Endodermal cell (in vitro differentiated cells): ENCODE measurements around the gene LRRC37A3. TPM values are rescaled to one million over a fixed set of nuclear protein-coding genes. Genes with fewer than 3 reads are reported as not detected.
A peak's percentile ranks its signal among the peaks of the same experiment; 100 is the strongest.
"Not testable (repeated sequence)": the region's sequence is repeated elsewhere in the genome, so short reads cannot be mapped to it uniquely, and the experiment has no call there.

Experiments used
- DNase-seq: peaks from one replicate; pipeline ENCODE4 v3.0.0-alpha.2; 2017
- H3K27ac ChIP-seq: 2 replicates; pipeline ENCODE4 v1.5.1; 2013; ENCODE audit warnings: mild to moderate bottlenecking, low read depth, low read length, moderate library complexity
- H3K27me3 ChIP-seq: 2 replicates; pipeline ENCODE4 v1.6.1; 2013; ENCODE audit warnings: mild to moderate bottlenecking, low read length, moderate library complexity; ENCODE audit not compliant: insufficient read depth, control insufficient read depth, poor library complexity, severe bottlenecking
- H3K36me3 ChIP-seq: 2 replicates; pipeline ENCODE4 v1.7.0; 2013; ENCODE audit warnings: mild to moderate bottlenecking, low read length, moderate library complexity; ENCODE audit not compliant: control insufficient read depth, insufficient read depth
- H3K4me1 ChIP-seq: one replicate; pipeline ENCODE4 v1.7.0; 2013; ENCODE audit warnings: low read length; ENCODE audit not compliant: control insufficient read depth, insufficient read depth
- H3K4me3 ChIP-seq: 2 replicates; pipeline ENCODE4 v1.5.1; 2013; ENCODE audit warnings: mild to moderate bottlenecking, low read length, moderate library complexity
- H3K9ac ChIP-seq: 2 replicates; pipeline ENCODE4 v1.6.1; 2013; ENCODE audit warnings: mild to moderate bottlenecking, low read length, moderate library complexity; ENCODE audit not compliant: poor library complexity, severe bottlenecking; ENCODE audit errors: extremely low read depth
- H3K9me3 ChIP-seq: 2 replicates; pipeline ENCODE4 v1.6.1; 2013; ENCODE audit warnings: mild to moderate bottlenecking, low read length, moderate library complexity; ENCODE audit not compliant: control insufficient read depth
- H3K27ac Mint-ChIP-seq: 2 replicates; pipeline ENCODE4 v1.8.0; 2020; ENCODE audit warnings: mixed read lengths
- H3K27me3 Mint-ChIP-seq: 2 replicates; pipeline ENCODE4 v1.8.0; 2021; ENCODE audit warnings: mild to moderate bottlenecking, mixed read lengths; ENCODE audit not compliant: insufficient read depth
- H3K36me3 Mint-ChIP-seq: 2 replicates; pipeline ENCODE4 v1.8.0; 2020; ENCODE audit warnings: low read depth, mixed read lengths
- H3K4me1 Mint-ChIP-seq: 2 replicates; pipeline ENCODE4 v1.8.0; 2020; ENCODE audit warnings: mixed read lengths
- H3K4me3 Mint-ChIP-seq: 2 replicates; pipeline ENCODE4 v1.8.0; 2020; ENCODE audit warnings: mild to moderate bottlenecking, moderate library complexity, mixed read lengths
- H3K9me3 Mint-ChIP-seq: 2 replicates; pipeline ENCODE4 v1.8.0; 2020; ENCODE audit warnings: mild to moderate bottlenecking, mixed read lengths
- WGBS, 2 experiments: methylation state at CpG; one replicate each; pipeline versions ENCODE4 v1.1.5 to v1.1.7; 2013; ENCODE audit warnings: missing lambda C conversion rate in 2 of 2, mixed read lengths in 1 of 2; ENCODE audit not compliant: insufficient coverage in 1 of 2, insufficient read length in 1 of 2; 5-methylcytosine and 5-hydroxymethylcytosine counted together
- total RNA-seq, 2 donors: library from RNA; stranded (reverse); fragmentation: NEBNext Ultra II Directional in 1 of 2; extraction: Animal tissue kit (Norgen Biotek cat#: 25700) in 1 of 2; gene quantifications; 2 replicates in 1 of 2; 3 replicates in 1 of 2; pipeline ENCODE4 v1.2.1, GENCODE V29; 2021
- TF ChIP-seq, protein P1 (sequence below): fragments of 200-600 bp; sonication (generic); conservative IDR thresholded peaks from 2 replicates; pipeline ENCODE4 v1.5.0; 2021; ENCODE audit warnings: antibody characterized with exemption, mild to moderate bottlenecking

The LRRC37A3 gene
- total RNA-seq, 2 donors from 2014 or later = 18.1 to 25.3 TPM

DNA sequence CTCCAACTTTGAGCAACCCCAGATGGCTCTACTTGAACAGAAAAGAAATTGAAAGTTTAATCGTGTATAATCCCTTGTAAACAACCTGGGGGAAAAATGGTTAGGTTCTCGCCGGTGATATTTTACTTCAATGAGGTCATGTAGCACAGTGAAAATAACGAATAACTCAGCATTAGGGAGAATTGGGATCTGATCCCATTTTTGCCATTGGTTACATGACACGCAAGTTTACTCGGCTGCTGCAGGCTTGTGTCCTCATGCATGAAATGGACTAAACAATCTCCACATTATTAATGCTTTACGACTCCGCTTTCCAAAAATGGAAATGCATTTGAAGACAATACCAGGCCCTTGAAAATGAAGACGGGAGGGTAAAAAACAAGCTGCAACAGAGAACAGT, 45.5 kb upstream of the LRRC37A3 start:
- Mint-ChIP-seq H3K9me3 (no peaks in the 10 kb centered on the region), H3K4me3 (no peak overlapping the region), H3K27me3 (peaks cover 26% of the 10 kb centered on the region), H3K36me3 (no peaks in the 10 kb centered on the region), H3K4me1 (peaks cover 3% of the 10 kb centered on the region), H3K27ac (no peak overlapping the region)
- Histone ChIP-seq H3K9me3 (no peaks in the 10 kb centered on the region), H3K9ac (no peak overlapping the region), H3K27ac (no peak overlapping the region), H3K4me1 (no peaks in the 10 kb centered on the region), H3K36me3 (no peaks in the 10 kb centered on the region), H3K4me3 (no peak overlapping the region), H3K27me3 (no peaks in the 10 kb centered on the region)
- TF ChIP-seq, protein P1, sequence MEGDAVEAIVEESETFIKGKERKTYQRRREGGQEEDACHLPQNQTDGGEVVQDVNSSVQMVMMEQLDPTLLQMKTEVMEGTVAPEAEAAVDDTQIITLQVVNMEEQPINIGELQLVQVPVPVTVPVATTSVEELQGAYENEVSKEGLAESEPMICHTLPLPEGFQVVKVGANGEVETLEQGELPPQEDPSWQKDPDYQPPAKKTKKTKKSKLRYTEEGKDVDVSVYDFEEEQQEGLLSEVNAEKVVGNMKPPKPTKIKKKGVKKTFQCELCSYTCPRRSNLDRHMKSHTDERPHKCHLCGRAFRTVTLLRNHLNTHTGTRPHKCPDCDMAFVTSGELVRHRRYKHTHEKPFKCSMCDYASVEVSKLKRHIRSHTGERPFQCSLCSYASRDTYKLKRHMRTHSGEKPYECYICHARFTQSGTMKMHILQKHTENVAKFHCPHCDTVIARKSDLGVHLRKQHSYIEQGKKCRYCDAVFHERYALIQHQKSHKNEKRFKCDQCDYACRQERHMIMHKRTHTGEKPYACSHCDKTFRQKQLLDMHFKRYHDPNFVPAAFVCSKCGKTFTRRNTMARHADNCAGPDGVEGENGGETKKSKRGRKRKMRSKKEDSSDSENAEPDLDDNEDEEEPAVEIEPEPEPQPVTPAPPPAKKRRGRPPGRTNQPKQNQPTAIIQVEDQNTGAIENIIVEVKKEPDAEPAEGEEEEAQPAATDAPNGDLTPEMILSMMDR = no peak
- DNase-seq = no peak
- WGBS, 2 experiments = 94 to 97% methylated on average over 6 to 8 of the region's 9 CpGs

DNA sequence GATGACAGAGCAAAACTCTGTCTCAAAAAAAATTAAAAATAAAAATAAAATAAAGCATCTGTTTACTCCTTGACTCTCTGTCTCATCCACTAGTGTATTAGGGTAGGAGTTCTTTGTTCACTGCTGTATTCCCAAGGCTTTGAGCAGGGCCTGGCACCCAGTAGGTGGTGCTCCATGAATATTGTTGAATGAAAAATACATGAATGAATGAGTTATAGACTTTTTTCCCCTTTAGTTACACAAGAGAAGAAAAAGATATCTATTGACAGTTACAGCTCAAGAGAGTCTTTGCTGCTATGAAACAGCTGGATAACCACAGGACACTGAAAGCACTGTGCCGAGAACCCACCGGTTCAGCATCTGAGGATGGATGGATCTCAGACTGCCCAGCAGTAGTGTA, 44.5 kb upstream of the LRRC37A3 start:
- H3K9me3 ChIP-seq, H3K4me3 Mint-ChIP-seq, H3K9me3 Mint-ChIP-seq, H3K27ac Mint-ChIP-seq, H3K4me1 ChIP-seq, H3K36me3 ChIP-seq, DNase-seq, H3K4me3 ChIP-seq, H3K27me3 ChIP-seq, H3K4me1 Mint-ChIP-seq, H3K9ac ChIP-seq, H3K27ac ChIP-seq, H3K36me3 Mint-ChIP-seq: not testable (repeated sequence)
- peaks cover 26% of the 10 kb centered on the region for H3K27me3 Mint-ChIP-seq
- 84 to 95% methylated on average over 2 of the region's 2 CpGs for WGBS, 2 experiments

DNA sequence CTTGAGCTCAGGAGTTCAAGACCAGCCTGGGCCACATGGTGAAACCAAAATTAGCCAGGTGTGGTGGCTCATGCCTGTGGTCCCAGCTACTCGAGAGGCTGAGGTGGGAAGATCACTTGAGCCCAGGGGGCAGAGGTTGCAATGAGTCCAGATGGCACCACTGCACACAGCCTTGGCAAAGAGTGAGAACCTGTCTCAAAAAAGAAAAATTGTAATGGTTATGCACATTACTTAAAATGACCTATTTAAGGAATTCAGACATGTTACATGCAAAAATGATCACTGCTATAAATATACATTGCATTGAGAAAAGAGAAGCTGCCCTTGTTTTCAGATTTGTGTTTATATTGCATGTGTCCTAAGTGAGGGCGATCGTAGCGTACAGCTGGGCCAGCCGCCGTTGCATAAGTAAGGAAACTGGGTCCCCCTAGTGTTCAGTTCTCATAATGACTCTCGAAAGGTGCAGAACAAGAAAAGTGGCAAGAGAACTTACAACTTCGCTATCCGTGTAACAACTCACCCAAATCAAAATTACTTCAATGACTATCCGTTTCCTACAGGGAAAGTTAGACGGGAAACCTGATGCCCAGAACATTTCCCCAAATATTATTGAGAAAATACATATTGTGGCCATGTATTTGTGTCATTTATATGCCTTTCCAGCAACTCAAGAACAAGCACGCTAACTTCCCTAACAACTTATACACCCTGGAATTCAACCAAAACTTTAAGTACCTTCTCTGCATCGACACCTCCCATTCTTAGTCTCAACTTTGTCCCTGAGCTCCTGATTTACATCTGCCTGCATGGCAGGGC, 42.5 kb upstream of the LRRC37A3 start:
- H3K27ac Mint-ChIP-seq, H3K36me3 ChIP-seq, H3K36me3 Mint-ChIP-seq, H3K9me3 ChIP-seq, DNase-seq, H3K4me3 Mint-ChIP-seq, H3K4me1 ChIP-seq, H3K27me3 ChIP-seq, H3K27ac ChIP-seq, H3K4me3 ChIP-seq, H3K9me3 Mint-ChIP-seq, H3K9ac ChIP-seq, H3K4me1 Mint-ChIP-seq: not testable (repeated sequence)
- 25 to 29% methylated on average over 2 to 13 of the region's 13 CpGs for WGBS, 2 experiments
- TF ChIP-seq, protein P1 = peak; percentile 81
- H3K27me3 Mint-ChIP-seq = peaks cover 26% of the 10 kb centered on the region
